HG02943 (cell line): Measurements from ENCODE around the gene PARVA.

Source experiments
- ATAC-seq: cut with Tn5 transposase; IDR thresholded peaks from one replicate; pipeline ENCODE4 v1.9.1; 2021; ENCODE audit warnings: mild to moderate bottlenecking, low read depth, moderate library complexity; ENCODE audit not compliant: unreplicated experiment

Gene PARVA

DNA sequence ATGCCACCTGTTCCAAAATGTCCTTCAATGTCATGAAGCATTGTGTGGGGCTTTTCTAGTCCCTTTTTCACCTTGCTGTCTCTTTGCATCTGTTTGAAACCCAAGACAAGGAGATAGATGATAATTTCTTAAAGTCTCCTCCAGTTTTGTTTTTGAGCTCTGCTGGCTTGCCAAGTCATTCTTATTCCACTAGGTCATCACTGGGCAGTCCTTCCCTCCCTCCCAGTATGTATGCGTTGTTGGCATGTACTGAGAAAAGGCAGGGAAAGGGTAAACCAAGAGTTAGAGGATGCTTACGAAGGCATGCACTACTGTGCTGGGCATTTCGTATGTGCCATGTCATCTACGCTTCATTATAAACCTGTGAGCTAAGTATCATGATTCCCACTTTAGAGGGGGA lies 78.6 kb downstream of the PARVA start:
- no peak for ATAC-seq

DNA sequence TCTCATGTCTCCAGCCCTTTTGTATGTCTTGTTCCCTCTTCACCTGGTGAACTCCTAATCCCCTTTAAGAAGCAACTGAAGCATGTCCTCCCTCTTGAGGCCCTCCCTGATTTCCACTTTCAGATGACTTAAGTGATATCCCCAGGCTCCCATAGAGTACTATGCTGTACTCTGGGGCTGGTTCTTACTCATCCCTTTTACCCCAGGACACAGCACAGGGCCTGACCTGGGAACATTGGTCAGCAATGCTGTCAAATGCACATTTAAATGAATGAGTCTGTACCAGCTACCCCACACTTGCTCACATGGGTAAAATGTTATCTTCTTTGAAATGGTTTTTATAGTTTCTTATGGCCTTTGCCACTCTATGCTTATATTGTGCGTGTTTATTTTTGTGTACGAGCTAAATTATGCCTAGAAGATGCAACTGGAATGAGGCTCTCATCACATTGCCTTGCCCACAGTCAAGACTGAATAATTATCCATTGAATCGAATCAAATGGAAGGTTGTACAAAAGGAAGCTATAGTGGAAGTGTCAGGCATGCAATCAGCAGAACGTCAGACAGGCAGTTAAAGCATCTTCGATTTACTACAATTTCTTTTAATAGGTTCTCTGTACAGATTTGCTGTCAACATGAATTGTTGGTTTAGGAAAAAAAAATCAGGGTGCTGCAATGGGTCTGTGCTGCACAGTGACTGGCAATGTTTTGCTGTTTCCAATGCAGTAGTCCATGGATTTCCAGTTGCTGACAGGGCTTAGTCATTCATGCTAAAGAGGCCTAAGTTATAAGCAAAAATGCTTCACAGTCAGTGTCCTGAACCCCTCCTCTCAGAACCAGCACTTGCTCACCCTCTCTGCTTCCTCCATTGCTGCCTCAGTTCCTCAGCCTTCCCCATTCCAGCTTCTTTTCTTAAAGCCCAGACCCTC lies 79.5 kb downstream of the PARVA start:
- no peak for ATAC-seq

DNA sequence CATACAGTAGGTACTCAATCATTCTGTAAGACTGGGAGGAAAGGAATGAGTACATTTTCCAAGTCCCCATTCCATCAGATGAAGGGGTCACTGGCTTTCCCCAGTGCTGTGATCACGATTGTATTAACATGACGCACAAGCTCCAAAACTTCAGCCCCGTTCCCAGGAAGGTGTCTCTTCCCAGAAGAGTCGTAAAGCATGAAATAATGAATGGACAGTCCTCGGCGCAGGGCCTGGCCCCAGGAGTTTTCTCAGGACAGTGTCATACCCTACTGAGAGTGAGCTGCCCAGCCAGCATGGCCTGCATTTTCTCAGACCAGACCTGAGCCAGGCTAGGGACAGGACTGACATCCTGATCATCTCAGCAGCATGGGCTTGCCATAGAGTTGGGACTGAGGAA lies 80.7 kb downstream of the PARVA start:
- no peak for ATAC-seq

DNA sequence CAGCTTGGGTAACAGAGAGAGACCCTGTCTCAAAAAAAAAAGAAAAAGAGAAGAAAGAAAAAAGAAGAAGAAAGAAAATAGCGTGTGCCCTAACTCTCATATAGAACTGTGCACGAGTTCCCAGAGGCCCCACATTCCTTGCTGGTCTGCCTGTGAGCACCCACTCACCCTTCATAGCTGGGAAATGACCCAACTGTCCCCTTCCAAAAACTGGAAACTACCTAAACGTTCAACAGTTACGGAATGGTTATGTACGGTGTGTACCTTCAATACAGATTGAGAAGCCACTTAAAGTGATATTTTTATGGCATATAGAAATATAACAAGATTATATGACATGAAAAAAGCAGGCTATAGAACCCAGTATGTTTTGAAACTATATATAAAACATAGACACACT lies 82.0 kb downstream of the PARVA start:
- no peak for ATAC-seq

DNA sequence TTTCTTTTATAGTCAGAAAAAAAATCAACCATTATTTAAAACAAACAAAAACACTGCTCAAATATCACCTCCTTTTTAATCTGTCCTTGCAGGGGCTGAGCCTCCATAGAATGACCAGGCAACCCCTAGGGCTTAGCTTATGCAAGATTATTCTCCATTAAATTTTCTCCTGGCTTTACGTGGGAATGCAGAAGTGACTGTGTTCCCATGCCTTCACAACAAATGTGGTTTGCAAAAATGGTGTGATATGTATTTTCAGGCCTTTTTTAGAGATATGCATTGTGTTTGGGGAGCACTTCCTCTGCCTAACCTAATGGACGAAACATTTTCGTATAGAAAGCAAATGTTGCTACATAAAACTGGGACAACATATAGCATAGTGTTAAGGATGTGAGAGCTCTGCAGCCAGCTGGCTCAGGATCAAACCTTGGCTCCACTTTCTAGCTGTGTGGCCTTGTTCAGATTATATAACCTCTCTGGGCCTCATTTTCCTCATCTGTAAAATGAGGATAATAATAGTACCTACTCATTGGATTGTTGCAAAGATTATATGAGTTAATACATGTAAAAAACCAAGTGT lies 82.6 kb downstream of the PARVA start:
- ATAC-seq, result no peak

- ATAC-seq, result no peak
Observed at GRCh38 chr11:12460466-12460865, 83.1 kb downstream of the PARVA start.

- ATAC-seq, result no peak
Observed at GRCh38 chr11:12461516-12461915, 84.1 kb downstream of the PARVA start.

DNA sequence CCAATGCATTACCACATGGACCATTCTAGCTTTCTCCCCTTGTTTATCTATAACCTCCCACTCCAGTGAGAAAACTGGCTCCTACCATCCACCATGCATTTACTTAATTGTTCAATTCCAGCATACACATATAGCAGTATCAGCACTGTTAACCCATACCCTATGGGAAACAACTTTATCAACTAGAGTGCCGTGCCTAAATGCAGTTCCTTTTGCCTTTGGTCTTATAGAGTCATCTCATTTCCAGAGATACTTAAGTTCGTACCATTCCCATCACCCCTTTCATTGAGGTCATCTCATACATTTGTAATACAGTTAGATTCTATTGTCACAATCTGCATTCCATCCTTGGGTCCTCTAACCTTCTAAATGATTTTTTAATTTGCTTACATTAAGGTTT lies 86.9 kb downstream of the PARVA start:
- no peak for ATAC-seq

DNA sequence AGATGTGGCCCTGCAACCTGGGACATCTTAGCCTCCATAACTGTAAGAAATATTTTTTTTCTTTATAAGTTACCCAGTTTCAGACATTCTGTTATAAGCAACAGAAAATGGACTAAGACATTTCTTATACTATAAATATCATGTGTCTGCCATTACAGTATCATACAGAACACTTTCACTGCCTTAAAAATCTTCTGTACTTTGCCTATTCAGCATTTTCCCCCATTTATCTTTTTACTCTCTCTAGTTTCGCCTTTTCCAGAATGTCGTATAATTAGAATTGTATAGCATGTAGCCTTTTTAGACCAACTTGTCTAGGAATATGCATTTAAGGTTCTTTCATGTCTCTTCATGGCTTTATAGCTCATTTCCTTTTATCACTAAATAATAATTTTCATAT lies 88.0 kb downstream of the PARVA start:
- no peak for ATAC-seq

- no peak for ATAC-seq
Observed at GRCh38 chr11:12467610-12468009, 90.2 kb downstream of the PARVA start.

- ATAC-seq, result no peak
Observed at GRCh38 chr11:12469451-12469850, 92.1 kb downstream of the PARVA start.

DNA sequence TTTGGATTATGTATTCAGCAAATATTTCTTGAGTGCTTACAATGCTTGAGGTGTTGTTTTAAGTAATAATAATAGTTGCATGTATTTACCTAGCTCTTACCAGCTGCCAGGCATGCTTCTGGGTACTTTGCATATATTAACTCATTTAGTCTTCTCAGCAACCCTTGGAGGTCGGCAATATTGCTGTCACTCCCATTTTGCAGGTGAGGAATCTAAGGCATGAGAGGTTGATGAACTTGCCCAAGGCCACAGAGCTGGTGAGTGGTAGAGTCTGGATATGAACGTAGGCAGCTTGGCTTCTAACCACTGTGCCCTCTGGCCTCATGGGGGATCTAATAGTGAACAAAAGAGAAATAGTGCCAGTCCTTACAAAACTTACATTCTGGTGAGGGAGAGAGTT lies 92.9 kb downstream of the PARVA start:
- ATAC-seq, result no peak

DNA sequence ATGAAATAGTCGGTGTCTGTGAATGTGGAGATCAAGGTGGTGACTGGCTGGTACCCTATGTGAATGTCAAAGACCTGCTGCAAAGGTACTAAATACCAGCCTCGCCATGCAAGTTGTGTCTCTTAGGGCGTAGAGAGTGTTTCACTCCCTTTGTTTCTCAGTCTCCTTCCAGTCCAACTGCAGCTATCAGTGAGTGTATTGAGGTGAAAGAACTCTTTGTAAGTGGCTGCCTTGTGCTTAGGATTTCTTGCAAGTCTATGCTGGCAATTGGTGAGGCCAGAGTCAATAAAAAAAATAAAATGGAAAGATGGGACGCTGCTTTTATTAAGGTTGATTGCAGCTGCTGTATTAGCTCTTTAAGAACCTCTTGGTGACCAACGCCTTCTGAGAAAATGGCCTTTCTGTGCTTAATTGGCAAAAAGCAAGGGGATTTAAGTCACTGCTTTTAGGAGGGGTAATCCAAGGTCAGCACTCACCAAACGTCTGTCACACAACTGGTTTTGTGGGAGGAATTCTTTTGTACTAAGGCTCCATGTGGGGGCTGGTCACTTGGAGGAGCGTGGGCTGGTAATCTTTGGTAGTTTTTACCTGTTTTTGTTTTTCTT lies 95.1 kb downstream of the PARVA start:
- no peak for ATAC-seq

DNA sequence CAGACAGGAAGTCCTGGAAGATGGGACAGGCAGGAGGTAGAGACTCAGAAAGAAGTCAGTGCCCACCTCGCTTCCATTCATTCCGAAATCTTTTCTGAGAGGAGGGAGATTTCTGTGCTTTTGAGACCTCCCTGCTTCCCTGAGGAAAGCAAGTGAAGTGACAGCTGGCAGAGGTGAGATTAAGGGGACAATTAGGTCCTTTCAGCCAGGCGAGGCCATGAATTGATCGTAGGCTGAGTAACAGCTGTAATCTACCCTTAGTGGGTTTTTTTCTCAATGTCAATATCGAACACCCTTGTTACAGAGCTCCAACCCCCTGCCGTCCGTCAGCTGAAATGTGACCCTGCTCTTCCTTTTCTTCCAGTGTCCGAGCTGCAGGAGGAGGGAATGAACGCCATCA lies 96.0 kb downstream of the PARVA start:
- ATAC-seq, result no peak

GRCh38 chr11:12474871-12475270 lies 97.5 kb downstream of the PARVA start:
- ATAC-seq, result no peak

GRCh38 chr11:12478743-12479142 lies 101.4 kb downstream of the PARVA start:
- ATAC-seq, result no peak

- no peak for ATAC-seq
Observed at GRCh38 chr11:12480401-12480800, 103.0 kb downstream of the PARVA start.

DNA sequence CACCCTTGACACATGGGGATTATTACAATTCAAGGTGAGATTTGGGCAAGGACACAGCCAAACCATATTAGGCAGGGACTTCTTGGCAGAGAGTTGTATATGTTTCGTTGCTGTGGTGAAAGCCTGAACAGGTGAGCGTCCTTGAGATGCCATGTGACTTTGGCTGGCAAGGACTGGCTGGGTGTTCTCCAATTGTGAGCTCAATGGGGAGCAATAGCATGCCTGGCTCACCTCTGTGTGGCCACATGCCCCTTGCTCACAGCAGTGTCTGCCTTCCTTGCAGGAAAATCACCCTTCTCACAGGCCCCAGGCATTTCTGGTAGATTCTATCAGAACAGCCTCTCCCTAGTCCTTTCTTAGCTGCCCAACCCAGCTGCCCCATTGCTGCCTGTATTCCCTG lies 105.5 kb downstream of the PARVA start:
- ATAC-seq, result no peak

DNA sequence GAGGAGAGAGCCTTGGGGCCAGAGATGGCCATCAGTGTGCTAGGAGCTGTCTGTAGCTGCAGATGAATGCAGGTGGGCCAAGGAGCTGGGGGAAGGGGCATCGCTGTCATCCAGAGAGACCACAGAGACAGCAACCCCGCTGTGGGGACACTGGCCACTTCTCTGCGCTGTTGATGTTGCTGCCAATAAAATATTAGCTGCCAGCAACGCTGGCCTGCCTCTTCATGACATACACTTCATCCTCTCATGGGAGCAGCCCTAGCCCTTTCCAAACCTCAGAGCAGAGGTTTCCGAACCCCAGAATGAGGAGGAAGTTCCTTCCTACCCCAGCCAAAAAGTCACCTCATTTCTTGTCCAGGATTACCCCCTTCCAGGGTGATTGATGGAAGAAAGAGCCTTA lies 106.2 kb downstream of the PARVA start:
- ATAC-seq, result no peak

GRCh38 chr11:12485328-12485727 lies 108.0 kb downstream of the PARVA start:
- no peak for ATAC-seq

GRCh38 chr11:12489246-12489772 lies 111.9 kb downstream of the PARVA start:
- no peak for ATAC-seq
